Esophagus squamous epithelium (tissue), 4 donors: Measurements from ENCODE around the gene KCNN4.
A peak's percentile ranks its signal among the peaks of the same experiment; 100 is the strongest.

Experiments
- CTCF ChIP-seq, 6 experiments: fragments of 450-650 bp in 4 of 6; fragments of 200-600 bp in 2 of 6; sonication (generic) in 2 of 6; IDR thresholded peaks; one replicate each; pipeline ENCODE4 v1.5.1; 2016 to 2019; ENCODE audit warnings: antibody characterized with exemption in 6 of 6, mild to moderate bottlenecking in 4 of 6, moderate library complexity in 4 of 6
- POLR2A ChIP-seq, 4 donors: fragments of 450-650 bp; IDR thresholded peaks; one replicate each; pipeline ENCODE4 v1.6.1; 2017; ENCODE audit warnings: antibody characterized with exemption in 4 of 4, mild to moderate bottlenecking in 4 of 4, moderate library complexity in 3 of 4

GRCh38 chr19:43759515-43759914 lies 21.3 kb downstream of the KCNN4 start:
- TF ChIP-seq CTCF (IDR thresholded peaks at IDR 0.05) (peak in 3 of 6 experiments; percentile 32 to 62 (median 50)), POLR2A (IDR thresholded peaks at IDR 0.05) (no peak)
